OCI-LY1 (cell line): ENCODE results near the gene GAP43.

Source experiments
- H2AFZ ChIP-seq: fragments of 200-600 bp; sonication (generic), shearing (Covaris generic); 2 replicates; pipeline ENCODE4 v1.6.0; 2014; ENCODE audit warnings: antibody characterized with exemption, mild to moderate bottlenecking, low read length
- H3F3A ChIP-seq: fragments of 200-600 bp; sonication (generic), shearing (Covaris generic); 2 replicates; pipeline ENCODE4 v1.6.0; 2014; ENCODE audit warnings: mild to moderate bottlenecking, antibody characterized with exemption, low read length, moderate library complexity; ENCODE audit not compliant: insufficient read depth
- H3K27ac ChIP-seq: fragments of 200-600 bp; sonication (generic); 2 replicates; pipeline ENCODE4 v1.5.1; 2014; ENCODE audit warnings: low read length, mixed run types, mild to moderate bottlenecking, low read depth; ENCODE audit not compliant: poor library complexity, severe bottlenecking
- H3K27me3 ChIP-seq: fragments of 200-600 bp; sonication (generic); 2 replicates; pipeline ENCODE4 v1.6.0; 2014; ENCODE audit warnings: antibody characterized with exemption, mild to moderate bottlenecking, low read length, moderate library complexity; ENCODE audit not compliant: insufficient read depth
- H3K36me3 ChIP-seq: fragments of 200-600 bp; sonication (generic); 2 replicates; pipeline ENCODE4 v1.6.1; 2014; ENCODE audit warnings: mild to moderate bottlenecking, antibody characterized with exemption, low read length, moderate library complexity, mixed read lengths; ENCODE audit not compliant: insufficient read depth
- H3K4me1 ChIP-seq: fragments of 200-600 bp; sonication (generic); 2 replicates; pipeline ENCODE4 v1.5.1; 2014; ENCODE audit warnings: mild to moderate bottlenecking, low read length, moderate library complexity; ENCODE audit not compliant: insufficient read depth, severe bottlenecking
- H3K4me2 ChIP-seq: fragments of 200-600 bp; sonication (generic), shearing (Covaris generic); 2 replicates; pipeline ENCODE4 v1.6.1; 2014; ENCODE audit warnings: low read length
- H3K4me3 ChIP-seq: fragments of 200-600 bp; sonication (generic); 2 replicates; pipeline ENCODE4 v1.5.1; 2014; ENCODE audit warnings: low read length, low read depth, mild to moderate bottlenecking, mixed read lengths; ENCODE audit not compliant: poor library complexity, severe bottlenecking
- H3K79me2 ChIP-seq: fragments of 200-600 bp; shearing (Covaris generic); 2 replicates; pipeline ENCODE4 v1.6.1; 2016; ENCODE audit warnings: mixed run types, low read length, mixed read lengths; ENCODE audit not compliant: insufficient read depth
- H3K9ac ChIP-seq: fragments of 200-600 bp; sonication (generic), shearing (Covaris generic); 2 replicates; pipeline ENCODE4 v1.6.1; 2014; ENCODE audit warnings: mild to moderate bottlenecking, low read length, mixed read lengths
- H3K9me2 ChIP-seq: fragments of 200-600 bp; sonication (generic), shearing (Covaris generic); 2 replicates; pipeline ENCODE4 v1.6.1; 2014; ENCODE audit warnings: low read depth, mild to moderate bottlenecking, low read length, mixed read lengths
- H3K9me3 ChIP-seq: fragments of 200-600 bp; shearing (Covaris generic); 2 replicates; pipeline ENCODE4 v1.6.1; 2014; ENCODE audit warnings: low read length, mixed read lengths
- H4K20me1 ChIP-seq: fragments of 200-600 bp; sonication (generic), shearing (Covaris generic); 2 replicates; pipeline ENCODE4 v1.6.0; 2016; ENCODE audit warnings: mild to moderate bottlenecking, low read length; ENCODE audit not compliant: insufficient read depth
- CTCF ChIP-seq: fragments of 200-600 bp; sonication (generic), shearing (Covaris generic); IDR thresholded peaks from 2 replicates; pipeline ENCODE4 v1.5.1; 2017; ENCODE audit warnings: mild to moderate bottlenecking, antibody characterized with exemption, low read length, moderate library complexity, mixed read lengths
- EZH2 ChIP-seq: fragments of 200-600 bp; sonication (generic), shearing (Covaris generic); IDR thresholded peaks from 2 replicates; pipeline ENCODE4 v1.8.0; 2017; ENCODE audit warnings: borderline replicate concordance, mixed run types, mild to moderate bottlenecking, antibody characterized with exemption, low read length, moderate library complexity, mixed read lengths

Gene GAP43

GRCh38 chr3:115638991-115639390 lies 15.7 kb downstream of the GAP43 start:
- no peak overlapping the region for H3K4me3 ChIP-seq
- H3F3A ChIP-seq: no peaks in the 10 kb centered on the region
- H3K9ac ChIP-seq: no peak overlapping the region
- H3K79me2 ChIP-seq: no peaks in the 10 kb centered on the region
- TF ChIP-seq EZH2 (no peak), CTCF (no peak)
- H3K27me3 ChIP-seq: no peaks in the 10 kb centered on the region
- H3K4me2 ChIP-seq: no peak overlapping the region
- H3K4me1 ChIP-seq: no peaks in the 10 kb centered on the region
- H4K20me1 ChIP-seq: no peaks in the 10 kb centered on the region
- H3K9me2 ChIP-seq: no peaks in the 10 kb centered on the region
- no peaks in the 10 kb centered on the region for H3K9me3 ChIP-seq
- no peaks in the 10 kb centered on the region for H3K36me3 ChIP-seq
- no peak overlapping the region for H3K27ac ChIP-seq
- no peak overlapping the region for H2AFZ ChIP-seq

GRCh38 chr3:115644391-115644790 lies 21.1 kb downstream of the GAP43 start:
- H3K36me3 ChIP-seq: no peaks in the 10 kb centered on the region
- H3K9me3 ChIP-seq: no peaks in the 10 kb centered on the region
- no peak overlapping the region for H3K9ac ChIP-seq
- H3K27ac ChIP-seq: no peak overlapping the region
- H3K4me1 ChIP-seq: no peaks in the 10 kb centered on the region
- H3K9me2 ChIP-seq: no peaks in the 10 kb centered on the region
- H3F3A ChIP-seq: no peaks in the 10 kb centered on the region
- H3K4me2 ChIP-seq: no peak overlapping the region
- TF ChIP-seq EZH2: no peak
- TF ChIP-seq CTCF: no peak
- H4K20me1 ChIP-seq: no peaks in the 10 kb centered on the region
- no peaks in the 10 kb centered on the region for H3K79me2 ChIP-seq
- H3K4me3 ChIP-seq: no peak overlapping the region
- H2AFZ ChIP-seq: no peak overlapping the region
- no peaks in the 10 kb centered on the region for H3K27me3 ChIP-seq

GRCh38 chr3:115646027-115646690 lies 22.8 kb downstream of the GAP43 start:
- Histone ChIP-seq H4K20me1 (no peaks in the 10 kb centered on the region), H3K4me3 (no peak overlapping the region), H2AFZ (no peak overlapping the region), H3K4me2 (no peak overlapping the region), H3F3A (no peaks in the 10 kb centered on the region), H3K9ac (no peak overlapping the region), H3K79me2 (no peaks in the 10 kb centered on the region), H3K4me1 (no peaks in the 10 kb centered on the region), H3K9me2 (no peaks in the 10 kb centered on the region), H3K27ac (no peak overlapping the region), H3K9me3 (no peaks in the 10 kb centered on the region), H3K27me3 (no peaks in the 10 kb centered on the region), H3K36me3 (no peaks in the 10 kb centered on the region)
- TF ChIP-seq EZH2 (no peak), CTCF (no peak)
